Raji (cell line): ENCODE data around the gene ADGRL3.

Experiments used
- POLR2A ChIP-seq: IDR thresholded peaks from 2 replicates; pipeline ENCODE4 v1.6.1; 2011; ENCODE audit warnings: low read depth, low read length, control low read depth; ENCODE audit not compliant: insufficient read depth

Gene ADGRL3

GRCh38 chr4:61772126-61772525 lies 572.0 kb downstream of the ADGRL3 start:
- no peak for TF ChIP-seq POLR2A

- TF ChIP-seq POLR2A: no peak
These were observed 573.6 kb downstream of the ADGRL3 start for GRCh38 chr4:61773655-61774245.

DNA sequence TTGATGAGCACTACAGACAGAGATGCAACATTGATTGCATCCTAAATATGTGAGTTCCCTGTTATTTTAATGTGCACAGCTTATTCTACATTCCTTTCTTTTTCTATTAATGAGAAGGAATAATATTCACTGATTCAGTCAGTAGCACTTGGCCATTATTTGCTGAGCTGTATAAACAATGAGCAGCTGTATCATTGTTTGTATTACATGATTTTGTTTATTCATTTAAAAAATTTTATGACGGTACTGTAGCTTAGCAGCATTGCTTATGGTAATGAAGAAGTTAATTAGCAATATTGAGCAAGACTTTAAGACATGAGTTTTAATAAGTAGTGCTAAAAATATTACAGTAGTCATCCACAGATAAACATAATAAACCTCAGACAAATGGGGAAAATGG lies 582.0 kb downstream of the ADGRL3 start:
- no peak for TF ChIP-seq POLR2A

DNA sequence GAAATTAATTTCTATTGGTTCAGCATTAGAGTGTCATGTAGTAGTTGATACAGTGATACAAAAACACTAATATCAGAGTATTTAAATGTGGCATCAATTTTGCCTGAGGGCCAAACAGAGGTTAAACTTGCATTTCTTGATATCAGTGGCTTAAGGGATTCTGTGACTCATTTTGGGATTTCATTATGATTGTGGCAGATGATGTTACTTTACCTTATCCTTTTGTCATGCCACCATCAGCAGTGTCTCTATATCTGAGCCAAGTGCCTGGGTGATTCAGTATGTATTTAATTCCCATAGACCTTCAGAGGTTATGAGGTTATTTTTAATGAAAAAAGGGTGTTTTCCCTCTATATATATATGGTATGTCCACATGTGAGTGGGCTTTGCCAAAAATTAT lies 582.9 kb downstream of the ADGRL3 start:
- TF ChIP-seq POLR2A: no peak

DNA sequence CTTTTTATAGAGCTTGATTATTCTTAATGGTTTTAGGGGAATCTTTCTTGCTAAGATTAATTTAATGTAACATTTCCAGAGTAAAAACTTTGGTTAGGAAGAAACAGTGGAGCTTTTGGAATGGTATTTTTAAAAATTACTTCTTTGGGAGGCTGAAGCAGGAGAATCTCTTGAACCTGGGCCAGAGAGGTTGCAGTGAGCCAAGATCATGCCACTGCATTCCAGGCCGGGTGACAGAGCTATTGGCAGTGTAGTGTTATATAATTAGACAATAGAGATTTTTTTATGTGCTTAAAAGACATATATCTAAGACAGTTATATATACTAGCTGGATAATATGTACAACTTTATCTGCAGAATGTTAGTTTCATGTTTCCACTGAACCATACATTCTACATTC lies 585.6 kb downstream of the ADGRL3 start:
- TF ChIP-seq POLR2A: no peak

GRCh38 chr4:61786211-61786610 lies 586.1 kb downstream of the ADGRL3 start:
- no peak for TF ChIP-seq POLR2A

GRCh38 chr4:61795998-61796397 lies 595.9 kb downstream of the ADGRL3 start:
- no peak for TF ChIP-seq POLR2A

GRCh38 chr4:61799794-61800193 lies 599.7 kb downstream of the ADGRL3 start:
- TF ChIP-seq POLR2A: no peak

DNA sequence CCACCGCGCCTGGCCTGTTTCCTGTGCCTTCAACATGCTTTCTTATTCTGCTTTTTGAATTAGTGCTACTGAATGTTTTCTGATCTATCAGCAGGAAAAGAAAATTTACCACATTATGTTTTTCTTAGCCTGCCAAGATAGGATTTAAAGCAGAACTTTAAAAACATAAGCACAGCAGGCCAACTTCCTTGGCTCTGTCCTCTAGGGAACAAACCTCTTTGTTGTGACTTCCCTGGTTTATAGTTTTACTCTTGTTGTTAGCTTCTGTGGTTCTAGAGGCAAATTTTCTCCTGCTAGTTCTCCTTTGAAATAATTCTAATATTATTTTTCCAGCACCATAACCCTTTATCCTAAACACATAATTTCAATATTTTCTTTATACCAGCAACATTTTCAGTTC lies 605.1 kb downstream of the ADGRL3 start:
- no peak for TF ChIP-seq POLR2A

- no peak for TF ChIP-seq POLR2A
These were observed 605.9 kb downstream of the ADGRL3 start for GRCh38 chr4:61805979-61806378.

DNA sequence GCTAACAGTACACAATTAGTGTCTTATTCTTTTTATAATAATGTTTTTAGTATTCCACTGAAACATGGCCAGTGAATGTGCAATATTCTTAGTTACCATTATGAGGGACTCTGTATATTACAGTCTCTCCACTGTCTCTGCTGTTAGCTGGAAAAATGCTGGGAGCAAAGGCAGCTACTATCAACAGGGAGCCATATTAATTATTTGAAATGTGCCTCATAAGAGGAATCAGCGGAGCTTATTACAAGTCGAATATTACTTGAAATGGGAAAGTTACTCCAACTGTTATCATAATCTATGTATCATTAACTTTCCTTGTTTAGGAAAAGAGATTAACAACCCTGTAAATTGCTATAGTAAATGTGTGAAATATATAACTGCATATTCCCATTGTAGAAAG lies 612.0 kb downstream of the ADGRL3 start:
- no peak for TF ChIP-seq POLR2A

GRCh38 chr4:61817071-61817470 lies 616.9 kb downstream of the ADGRL3 start:
- TF ChIP-seq POLR2A: no peak

- no peak for TF ChIP-seq POLR2A
These were observed 620.0 kb downstream of the ADGRL3 start for GRCh38 chr4:61820136-61820535.

- no peak for TF ChIP-seq POLR2A
These were observed 624.3 kb downstream of the ADGRL3 start for GRCh38 chr4:61824454-61824853.

GRCh38 chr4:61827907-61828391 lies 627.8 kb downstream of the ADGRL3 start:
- TF ChIP-seq POLR2A: no peak

DNA sequence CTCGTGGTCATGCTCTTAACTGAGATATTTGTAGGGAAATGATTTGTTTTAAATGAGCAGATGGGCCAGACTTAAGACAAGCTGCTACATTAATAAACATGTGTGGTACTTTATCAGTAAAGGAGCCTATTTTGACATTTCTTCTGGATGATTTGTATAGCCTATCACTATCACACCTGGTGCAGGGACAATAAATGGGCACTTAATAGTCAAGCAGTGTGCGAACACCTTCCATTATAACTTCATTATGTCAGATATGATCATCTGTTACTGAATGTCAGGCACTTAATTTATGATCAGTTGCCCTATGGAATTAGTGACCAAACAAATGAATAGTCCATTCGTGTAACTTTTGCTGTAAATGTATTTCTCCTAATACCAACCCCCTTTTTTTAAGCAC lies 628.8 kb downstream of the ADGRL3 start:
- TF ChIP-seq POLR2A: no peak

- no peak for TF ChIP-seq POLR2A
These were observed 631.9 kb downstream of the ADGRL3 start for GRCh38 chr4:61831987-61832386.
